Epithelial cell of esophagus (primary cell): ENCODE results near the gene GPR180.
A peak's percentile ranks its signal among the peaks of the same experiment; 100 is the strongest.

Experiments
- DNase-seq: peaks from one replicate; pipeline ENCODE4 v3.0.0; 2010; ENCODE audit warnings: low read depth
- H3K4me3 ChIP-seq: 2 replicates; pipeline ENCODE4 v1.5.1; 2011; ENCODE audit warnings: mild to moderate bottlenecking, low read length, control low read depth
- CTCF ChIP-seq: IDR thresholded peaks from 2 replicates; pipeline ENCODE4 v1.5.1; 2011; ENCODE audit warnings: low read depth, mild to moderate bottlenecking, low read length, control low read depth, inconsistent platforms; ENCODE audit not compliant: insufficient read depth; ENCODE audit errors: missing control alignments

Gene GPR180

GRCh38 chr13:94595001-94595949 lies 6.4 kb upstream of the GPR180 start:
- peak; percentile 34 for DNase-seq
- no peak for TF ChIP-seq CTCF
- peak overlapping the region; percentile 90 for H3K4me3 ChIP-seq

GRCh38 chr13:94595950-94596574 lies 5.6 kb upstream of the GPR180 start, which contains the start of gene TGDS:
TGDS (minus strand) TSS chr13:94596152; CDS start chr13:94596136, 16 bp downstream.
- TF ChIP-seq CTCF, result no peak
- DNase-seq, result peak; percentile 87
- H3K4me3 ChIP-seq, result peak within 1 kb of the TSS; percentile 90

- H3K4me3 ChIP-seq, result peak overlapping the region; percentile 90
- no peak for DNase-seq
- TF ChIP-seq CTCF, result no peak
Measured at GRCh38 chr13:94596575-94596971, 5.1 kb upstream of the GPR180 start.

- DNase-seq, result no peak
- H3K4me3 ChIP-seq, result no peak overlapping the region
- TF ChIP-seq CTCF, result no peak
Measured at GRCh38 chr13:94598281-94598680, 3.4 kb upstream of the GPR180 start.

GRCh38 chr13:94599877-94600276 lies 1.8 kb upstream of the GPR180 start:
- TF ChIP-seq CTCF, result no peak

GRCh38 chr13:94602467-94602866 lies 810 bp downstream of the GPR180 start:
- no peak for TF ChIP-seq CTCF
- peak overlapping the region; percentile 78 for H3K4me3 ChIP-seq
- DNase-seq, result no peak

More at GRCh38 chr13:94599877-94600276, 1.8 kb upstream of the GPR180 start:
- no peak for DNase-seq
- H3K4me3 ChIP-seq, result no peak overlapping the region
